Body of pancreas (tissue), 4 donors: ENCODE data around the gene BLTP2. TPM values are rescaled to one million over a fixed set of nuclear protein-coding genes. Genes with fewer than 3 reads are reported as not detected.

Source experiments
- ATAC-seq: fragments of 150-250 bp; one replicate; pipeline ENCODE4 v1.9.1; 2016
- DNase-seq, 4 donors: peaks; one replicate each; pipeline ENCODE4 v3.0.0-alpha.2; 2019
- H3K27ac ChIP-seq, 4 donors: fragments of 200-600 bp; sonication (generic); 1 replicate in 3 of 4; 2 replicates in 1 of 4; pipeline versions ENCODE4 v1.5.1 to v1.6.1; 2016 to 2019; ENCODE audit warnings: mild to moderate bottlenecking in 1 of 4, mixed read lengths in 1 of 4, moderate library complexity in 1 of 4
- H3K27me3 ChIP-seq, 2 donors: fragments of 200-600 bp; sonication (generic); one replicate each; pipeline ENCODE4 v1.6.0; 2016; ENCODE audit warnings: mild to moderate bottlenecking in 1 of 2
- H3K36me3 ChIP-seq, 2 donors: fragments of 200-600 bp; sonication (generic); replicated peaks in 1 of 2; 2 replicates each; pipeline ENCODE4 v1.5.1; 2016; ENCODE audit warnings: low read depth in 2 of 2; ENCODE audit not compliant: insufficient read depth in 1 of 2
- H3K4me1 ChIP-seq: fragments of 200-600 bp; sonication (generic); one replicate; pipeline ENCODE4 v1.6.0; 2016
- H3K4me3 ChIP-seq, 2 donors: fragments of 200-600 bp; sonication (generic); 1 replicate in 1 of 2; 2 replicates in 1 of 2; pipeline ENCODE4 v1.5.1; 2016 to 2019
- H3K9me3 ChIP-seq, 3 donors: fragments of 200-600 bp; sonication (generic); 1 replicate in 2 of 3; 2 replicates in 1 of 3; pipeline ENCODE4 v1.5.1; 2016
- POLR2A ChIP-seq, 3 donors: fragments of 450-650 bp; IDR thresholded peaks; one replicate each; pipeline ENCODE4 v1.6.1; 2016; ENCODE audit warnings: antibody characterized with exemption in 3 of 3, mild to moderate bottlenecking in 2 of 3
- WGBS, 2 donors: methylation state at CpG; one replicate each; pipeline ENCODE4 v1.1.5; 2017; 5-methylcytosine and 5-hydroxymethylcytosine counted together
- intact Hi-C: fragments of 100-400 bp; cut with DNase I; formaldehyde crosslinking; loops from one replicate; pipeline ENCODE4 v1.15.1; 2023
- total RNA-seq, 2 donors: library from RNA; depleted of rRNA; stranded (reverse); fragments of >200 nt; gene quantifications; one replicate each; pipeline ENCODE4 v1.1.0, GENCODE V29; 2016
- TF ChIP-seq, protein P1 (sequence below), 7 experiments: fragments of 450-650 bp in 4 of 7; fragments of 200-600 bp in 3 of 7; sonication (generic) in 3 of 7; IDR thresholded peaks; one replicate each; pipeline ENCODE4 v1.5.1; 2016 to 2019; ENCODE audit warnings: antibody characterized with exemption in 7 of 7

Gene BLTP2
- total RNA-seq, 2 donors from 2014 or later = 70.8 to 87.3 TPM

DNA sequence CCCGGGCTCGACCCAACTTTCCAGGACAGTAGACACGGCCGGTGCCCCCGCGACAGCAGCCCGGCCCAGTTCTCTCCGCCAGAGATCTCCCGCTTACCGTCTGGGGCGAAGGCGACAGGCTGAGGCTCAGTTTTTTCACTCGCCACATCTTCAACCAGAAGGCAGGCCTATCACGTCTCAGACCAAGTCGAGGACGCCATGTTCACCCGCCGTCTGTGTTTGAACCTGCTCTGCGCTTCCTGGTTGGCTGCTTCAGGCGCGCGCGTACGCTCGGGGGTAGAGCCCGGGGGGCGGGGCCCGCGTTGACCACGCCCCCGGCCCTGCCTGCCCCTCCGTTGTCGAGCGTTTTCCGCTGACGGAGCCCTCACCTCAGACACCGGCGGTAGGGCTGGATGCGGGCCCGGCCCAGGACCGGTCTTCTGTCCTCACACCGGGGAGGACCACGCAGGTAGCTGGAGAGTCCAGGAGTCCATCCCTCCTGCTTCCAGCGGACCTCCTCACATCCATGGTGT, 46.1 kb downstream of the BLTP2 start, which contains the start of gene SPAG5:
TSS of gene SPAG5 (minus strand) at position 227 of the 512 bp plus-strand sequence. CDS start at position 148, 79 bp downstream.
- Histone ChIP-seq H3K27me3 (no peaks in the 10 kb centered on the region), H3K27ac (peak within 1 kb of the TSS; percentile 66 to 95 (median 80)), H3K36me3 (no peaks in the 10 kb centered on the region), H3K4me3 (peak within 1 kb of the TSS; percentile 19 to 62), H3K4me1 (peaks cover 20% of the 10 kb centered on the region), H3K9me3 (no peaks in the 10 kb centered on the region)
- ATAC-seq (peak; percentile 98), DNase-seq (peak; percentile 94 to 97 (median 94))
- WGBS, 2 donors = 1% methylated on average over 43 of the region's 44 CpGs; no CpG with 5 or more reads in 1 of the 2 donors
- intact Hi-C loops = no loop called here
- TF ChIP-seq POLR2A (IDR thresholded peaks at IDR 0.05) = peak; percentile 52 to 87 (median 86)
- TF ChIP-seq, protein P1, sequence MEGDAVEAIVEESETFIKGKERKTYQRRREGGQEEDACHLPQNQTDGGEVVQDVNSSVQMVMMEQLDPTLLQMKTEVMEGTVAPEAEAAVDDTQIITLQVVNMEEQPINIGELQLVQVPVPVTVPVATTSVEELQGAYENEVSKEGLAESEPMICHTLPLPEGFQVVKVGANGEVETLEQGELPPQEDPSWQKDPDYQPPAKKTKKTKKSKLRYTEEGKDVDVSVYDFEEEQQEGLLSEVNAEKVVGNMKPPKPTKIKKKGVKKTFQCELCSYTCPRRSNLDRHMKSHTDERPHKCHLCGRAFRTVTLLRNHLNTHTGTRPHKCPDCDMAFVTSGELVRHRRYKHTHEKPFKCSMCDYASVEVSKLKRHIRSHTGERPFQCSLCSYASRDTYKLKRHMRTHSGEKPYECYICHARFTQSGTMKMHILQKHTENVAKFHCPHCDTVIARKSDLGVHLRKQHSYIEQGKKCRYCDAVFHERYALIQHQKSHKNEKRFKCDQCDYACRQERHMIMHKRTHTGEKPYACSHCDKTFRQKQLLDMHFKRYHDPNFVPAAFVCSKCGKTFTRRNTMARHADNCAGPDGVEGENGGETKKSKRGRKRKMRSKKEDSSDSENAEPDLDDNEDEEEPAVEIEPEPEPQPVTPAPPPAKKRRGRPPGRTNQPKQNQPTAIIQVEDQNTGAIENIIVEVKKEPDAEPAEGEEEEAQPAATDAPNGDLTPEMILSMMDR (IDR thresholded peaks at IDR 0.05) = no peak

DNA sequence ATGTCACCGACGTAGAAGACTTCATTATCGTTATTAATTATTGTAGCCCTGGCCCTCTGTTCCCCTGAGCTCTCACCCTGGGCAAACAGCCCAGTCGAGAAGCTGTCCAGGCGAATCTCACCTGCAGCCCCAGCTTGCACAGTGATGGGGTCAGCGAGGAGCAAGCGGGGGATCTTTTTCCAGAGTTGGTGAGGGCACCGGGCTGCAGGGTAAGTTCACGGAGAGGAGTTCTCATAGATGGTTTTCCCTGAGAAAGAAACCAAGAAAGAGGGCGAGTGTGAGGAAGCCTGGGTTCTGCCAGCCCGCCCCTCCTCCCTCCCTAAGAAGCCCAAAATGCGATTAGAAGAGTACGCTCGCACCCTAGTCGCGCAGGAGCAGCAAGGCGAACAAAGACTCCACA, 46.6 kb downstream of the BLTP2 start:
- ATAC-seq (no peak), DNase-seq (no peak)
- TF ChIP-seq, protein P1 (IDR thresholded peaks at IDR 0.05) = no peak
- no peak for TF ChIP-seq POLR2A (IDR thresholded peaks at IDR 0.05)
- no peaks in the 10 kb centered on the region for H3K9me3 ChIP-seq
- H3K27me3 ChIP-seq = no peaks in the 10 kb centered on the region
- no peaks in the 10 kb centered on the region for H3K36me3 ChIP-seq
- peak overlapping the region in 1 of 2 donors; percentile 62 for H3K4me3 ChIP-seq
- intact Hi-C loops = no loop called here
- H3K27ac ChIP-seq = peak overlapping the region in 3 of 4 donors; percentile 71 to 95 (median 88)
- peaks cover 20% of the 10 kb centered on the region for H3K4me1 ChIP-seq
- WGBS, 2 donors = 1 to 8% methylated on average over 17 of the region's 17 CpGs

DNA sequence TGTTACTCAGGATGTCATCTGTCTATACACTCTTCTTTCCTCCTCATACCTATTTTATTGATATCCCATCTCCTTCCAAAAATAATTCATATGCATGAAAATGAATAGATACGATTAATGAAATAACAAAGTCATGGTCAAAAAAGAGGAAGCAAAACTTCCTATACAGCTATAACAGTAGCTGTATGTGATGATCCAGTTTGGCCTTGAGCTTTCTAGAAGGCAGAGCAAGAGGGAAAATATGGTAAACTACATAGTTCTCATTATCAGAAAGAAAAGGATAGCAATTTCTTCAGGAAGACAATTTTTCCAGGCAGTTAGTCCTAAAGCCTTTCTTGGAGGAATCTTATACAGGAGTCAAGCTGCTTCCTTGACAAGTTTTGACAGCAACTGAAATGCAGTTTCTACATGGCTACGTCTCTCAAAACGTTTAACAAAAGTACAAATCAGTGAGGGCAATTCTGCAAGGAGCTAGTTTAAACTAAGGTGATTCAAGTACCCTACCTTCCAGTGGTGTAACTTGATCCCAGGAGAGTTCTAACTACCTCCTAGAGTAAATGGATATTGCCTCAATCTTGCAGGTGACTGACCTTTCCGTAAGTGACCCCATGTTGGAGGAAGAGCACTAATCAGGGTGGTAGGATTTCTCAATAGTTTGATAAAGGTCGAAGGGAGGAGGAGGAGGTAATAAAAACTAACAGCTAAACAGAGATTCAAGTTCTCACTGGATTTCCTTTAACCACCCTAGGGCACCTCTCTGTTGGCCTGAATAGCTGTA, 47.2 kb downstream of the BLTP2 start:
- Histone ChIP-seq H3K9me3 (no peaks in the 10 kb centered on the region), H3K4me3 (no peak overlapping the region), H3K27me3 (no peaks in the 10 kb centered on the region), H3K36me3 (no peaks in the 10 kb centered on the region), H3K27ac (no peak overlapping the region), H3K4me1 (peaks cover 20% of the 10 kb centered on the region)
- intact Hi-C loops = no loop called here
- DNase-seq = no peak
- TF ChIP-seq, protein P1 (IDR thresholded peaks at IDR 0.05) = no peak
- TF ChIP-seq POLR2A (IDR thresholded peaks at IDR 0.05) = no peak
- WGBS, 2 donors = 30 to 32% methylated on average over 5 of the region's 5 CpGs
- ATAC-seq = no peak

Other genes with a start within 250 kb of the BLTP2 start
- 10 to 100 TPM in 1 of 2 donors, 1 to 10 TPM in 1; 8.6 to 17.6 TPM for gene SLC46A1, start 238.9 kb downstream of the BLTP2 start, total RNA-seq
- 1 to 10 TPM in 1 of 2 donors, not detected in 1; 1.8 TPM for gene SLC13A2, start 171.5 kb downstream of the BLTP2 start, total RNA-seq
- gene FOXN1, start 138.8 kb downstream of the BLTP2 start, total RNA-seq = under 1 TPM in 1 of 2 donors, not detected in 1; 0.52 TPM
- gene UNC119, start 92.5 kb downstream of the BLTP2 start, total RNA-seq = 10 to 100 TPM; 25.7 to 29.3 TPM
- 10 to 100 TPM; 11.7 to 12.2 TPM for gene PIGS, start 73.6 kb downstream of the BLTP2 start, total RNA-seq
- gene ALDOC, start 68.3 kb downstream of the BLTP2 start, total RNA-seq = 10 to 100 TPM in 1 of 2 donors, 1 to 10 TPM in 1; 2.9 to 25.1 TPM
- 1 to 10 TPM in 1 of 2 donors, not detected in 1; 3.1 TPM for gene SPAG5, start 46.1 kb downstream of the BLTP2 start, total RNA-seq
- gene RSKR, start 31.0 kb downstream of the BLTP2 start, total RNA-seq = 10 to 100 TPM in 1 of 2 donors, 1 to 10 TPM in 1; 2.6 to 14.8 TPM
- gene SDF2, start 16.7 kb upstream of the BLTP2 start, total RNA-seq = 10 to 100 TPM; 13.8 to 22.8 TPM
- gene SUPT6H, start 17.0 kb upstream of the BLTP2 start, total RNA-seq = 10 to 100 TPM; 26.5 to 37.2 TPM
- not detected for gene PROCA1, start 66.7 kb upstream of the BLTP2 start, total RNA-seq
- 10 to 100 TPM; 18.2 to 61.3 TPM for gene RAB34, start 72.7 kb upstream of the BLTP2 start, total RNA-seq
- 100 to 1,000 TPM; 208 to 220 TPM for gene RPL23A, start 74.8 kb upstream of the BLTP2 start, total RNA-seq
- gene TLCD1, start 81.1 kb upstream of the BLTP2 start, total RNA-seq = 1 to 10 TPM; 2.0 to 3.1 TPM
- 10 to 100 TPM in 1 of 2 donors, 1 to 10 TPM in 1; 2.9 to 18.5 TPM for gene NEK8, start 83.6 kb upstream of the BLTP2 start, total RNA-seq
- gene TRAF4, start 98.9 kb upstream of the BLTP2 start, total RNA-seq = 10 to 100 TPM; 27.5 to 48.1 TPM
- 10 to 100 TPM in 1 of 2 donors, 1 to 10 TPM in 1; 9.9 to 15.3 TPM for gene FAM222B, start 197.6 kb upstream of the BLTP2 start, total RNA-seq
- 10 to 100 TPM; 13.0 to 49.4 TPM for gene ERAL1, start 209.9 kb upstream of the BLTP2 start, total RNA-seq